Mononuclear cell (primary cell): ENCODE results near the gene ILKAP. TPM values are rescaled to one million over a fixed set of nuclear protein-coding genes. Genes with fewer than 3 reads are reported as not detected.

Experiments used
- H3K27me3 ChIP-seq: 2 replicates; pipeline ENCODE4 v1.6.0; 2011; ENCODE audit warnings: low read length, control low read depth; ENCODE audit not compliant: insufficient read depth
- H3K4me1 ChIP-seq: 2 replicates; pipeline ENCODE4 v1.5.1; 2011; ENCODE audit warnings: mild to moderate bottlenecking, low read length, control low read depth; ENCODE audit not compliant: insufficient read depth
- H3K4me3 ChIP-seq: 2 replicates; pipeline ENCODE4 v1.5.1; 2011; ENCODE audit warnings: mild to moderate bottlenecking, low read length, moderate library complexity
- H3K9me3 ChIP-seq: 2 replicates; pipeline ENCODE4 v1.5.1; 2011; ENCODE audit warnings: low read depth, mild to moderate bottlenecking, control low read depth, low read length
- total RNA-seq: library from RNA; depleted of rRNA; stranded (reverse); fragments of >200 nt; gene quantifications from one replicate; pipeline ENCODE4 v1.2.3, GENCODE V29; 2012

Gene ILKAP
- total RNA-seq, 1 donor = 66.5 TPM

DNA sequence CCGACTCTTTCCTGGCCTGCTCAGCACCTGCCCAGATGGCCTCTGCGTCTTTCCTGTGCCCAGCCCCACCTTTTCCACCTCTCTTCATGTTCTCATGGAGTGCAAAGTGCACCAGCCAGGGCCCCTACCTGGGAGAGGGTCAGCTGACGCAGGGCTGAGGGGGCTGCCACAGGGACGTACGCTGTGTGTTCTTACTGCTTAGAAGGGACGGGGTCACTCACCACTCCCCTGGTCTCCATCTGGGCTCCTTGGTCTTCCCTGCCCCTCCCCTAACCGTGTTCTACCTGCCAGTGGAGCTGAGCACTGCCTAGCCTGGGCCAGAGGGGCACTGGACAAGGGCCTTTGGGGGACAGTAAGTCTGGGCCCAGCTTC lies 36.2 kb downstream of the ILKAP start:
- Histone ChIP-seq H3K9me3 (no peaks in the 10 kb centered on the region), H3K4me1 (no peaks in the 10 kb centered on the region)

GRCh38 chr2:238166391-238167343 lies 36.8 kb downstream of the ILKAP start:
- no peaks in the 10 kb centered on the region for H3K9me3 ChIP-seq
- H3K27me3 ChIP-seq = peaks cover 3% of the 10 kb centered on the region
- no peaks in the 10 kb centered on the region for H3K4me1 ChIP-seq
- no peak overlapping the region for H3K4me3 ChIP-seq

More for the DNA sequence above, 36.2 kb downstream of the ILKAP start:
- no peak overlapping the region for H3K4me3 ChIP-seq
- H3K27me3 ChIP-seq = peaks cover 3% of the 10 kb centered on the region

DNA sequence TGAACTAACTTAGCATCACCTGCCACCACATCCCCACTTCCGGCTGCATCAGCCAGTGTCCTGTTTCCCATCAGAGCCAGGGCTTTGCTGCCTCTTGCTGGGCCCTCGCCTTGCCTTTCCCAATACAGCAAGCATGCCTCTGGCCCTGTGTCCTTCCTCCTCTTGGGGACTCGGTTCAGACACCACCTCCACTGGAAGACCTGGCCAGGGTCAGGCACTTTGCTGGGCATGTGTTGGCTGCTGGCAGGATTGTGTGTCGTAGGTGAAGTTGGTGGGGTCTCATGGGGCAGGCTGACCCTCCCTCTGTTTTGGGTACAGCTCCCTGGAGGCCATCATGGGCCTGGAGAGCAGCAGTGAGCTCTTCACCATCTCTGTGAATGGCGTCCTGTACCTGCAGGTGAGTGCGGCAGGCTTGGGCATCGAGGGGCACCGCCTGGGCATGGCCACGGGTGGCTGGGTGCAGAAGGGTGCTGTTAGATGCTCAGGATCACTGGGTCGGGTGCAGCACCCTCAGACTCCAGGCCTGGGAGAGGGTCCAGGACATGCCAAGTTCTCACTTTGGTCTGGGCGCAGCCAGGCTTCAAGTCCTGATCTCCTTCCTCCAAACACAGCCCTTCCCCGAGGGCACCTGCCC lies 38.1 kb downstream of the ILKAP start:
- Histone ChIP-seq H3K27me3 (peaks cover 4% of the 10 kb centered on the region), H3K9me3 (no peaks in the 10 kb centered on the region), H3K4me3 (no peak overlapping the region), H3K4me1 (peaks cover under 1% of the 10 kb centered on the region)

- Histone ChIP-seq H3K4me3 (no peak overlapping the region), H3K27me3 (peaks cover 9% of the 10 kb centered on the region)
These were observed 38.6 kb downstream of the ILKAP start for GRCh38 chr2:238164906-238165287.

GRCh38 chr2:238163481-238164198 lies 39.9 kb downstream of the ILKAP start:
- Histone ChIP-seq H3K4me3 (no peak overlapping the region), H3K27me3 (peaks cover 17% of the 10 kb centered on the region), H3K4me1 (peaks cover 14% of the 10 kb centered on the region), H3K9me3 (no peaks in the 10 kb centered on the region)

More at GRCh38 chr2:238164906-238165287, 38.6 kb downstream of the ILKAP start:
- H3K9me3 ChIP-seq = no peaks in the 10 kb centered on the region
- peaks cover 6% of the 10 kb centered on the region for H3K4me1 ChIP-seq

- peaks cover 17% of the 10 kb centered on the region for H3K27me3 ChIP-seq
- no peaks in the 10 kb centered on the region for H3K9me3 ChIP-seq
- H3K4me1 ChIP-seq = peaks cover 14% of the 10 kb centered on the region
- no peak overlapping the region for H3K4me3 ChIP-seq
These were observed 40.6 kb downstream of the ILKAP start for GRCh38 chr2:238162846-238163441.

GRCh38 chr2:238162251-238162845 lies 41.1 kb downstream of the ILKAP start:
- Histone ChIP-seq H3K4me1 (peaks cover 14% of the 10 kb centered on the region), H3K27me3 (peaks cover 17% of the 10 kb centered on the region), H3K4me3 (no peak overlapping the region), H3K9me3 (no peaks in the 10 kb centered on the region)

DNA sequence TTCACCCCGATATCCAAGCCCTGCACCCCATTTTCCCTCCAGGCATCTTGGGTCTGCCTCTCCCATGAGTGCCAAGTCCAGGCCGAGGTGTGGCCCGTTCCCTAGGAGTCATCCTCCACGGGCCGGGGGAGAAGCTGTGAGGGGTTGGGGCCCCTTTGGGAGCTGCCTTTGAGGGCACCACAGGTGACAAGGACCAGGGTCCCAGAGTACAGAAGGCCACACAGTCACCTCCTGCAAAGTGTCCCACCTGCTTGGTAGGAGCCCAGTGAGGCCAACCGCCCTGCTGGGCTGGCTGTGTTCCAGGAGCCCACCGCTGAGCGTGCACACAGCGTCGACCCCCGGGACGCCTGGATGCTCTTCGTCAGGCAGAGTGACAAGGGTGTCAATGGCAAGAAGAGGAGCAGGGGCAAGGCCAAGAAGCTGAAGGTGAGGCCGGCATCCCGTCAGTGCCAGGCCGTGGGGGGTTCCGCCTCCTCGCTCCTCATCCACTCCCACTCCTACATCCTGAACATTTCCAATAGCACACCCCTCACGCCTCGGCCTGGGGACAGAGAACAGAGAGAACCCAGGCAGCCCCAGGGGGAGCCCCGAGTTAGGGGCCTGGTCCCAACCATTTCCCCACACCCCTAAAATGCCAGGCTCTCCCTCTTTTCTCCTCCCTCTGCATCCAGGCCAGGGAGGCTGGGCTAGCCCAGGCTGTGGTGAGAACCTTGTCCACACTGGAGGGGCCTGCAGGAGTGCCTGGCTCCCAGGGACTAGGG lies 42.0 kb downstream of the ILKAP start:
- Histone ChIP-seq H3K4me1 (peaks cover 14% of the 10 kb centered on the region), H3K27me3 (peaks cover 17% of the 10 kb centered on the region), H3K4me3 (no peak overlapping the region), H3K9me3 (no peaks in the 10 kb centered on the region)

- Histone ChIP-seq H3K4me1 (peaks cover 14% of the 10 kb centered on the region), H3K27me3 (peaks cover 17% of the 10 kb centered on the region), H3K9me3 (no peaks in the 10 kb centered on the region), H3K4me3 (no peak overlapping the region)
These were observed 43.0 kb downstream of the ILKAP start for GRCh38 chr2:238160206-238161129.

DNA sequence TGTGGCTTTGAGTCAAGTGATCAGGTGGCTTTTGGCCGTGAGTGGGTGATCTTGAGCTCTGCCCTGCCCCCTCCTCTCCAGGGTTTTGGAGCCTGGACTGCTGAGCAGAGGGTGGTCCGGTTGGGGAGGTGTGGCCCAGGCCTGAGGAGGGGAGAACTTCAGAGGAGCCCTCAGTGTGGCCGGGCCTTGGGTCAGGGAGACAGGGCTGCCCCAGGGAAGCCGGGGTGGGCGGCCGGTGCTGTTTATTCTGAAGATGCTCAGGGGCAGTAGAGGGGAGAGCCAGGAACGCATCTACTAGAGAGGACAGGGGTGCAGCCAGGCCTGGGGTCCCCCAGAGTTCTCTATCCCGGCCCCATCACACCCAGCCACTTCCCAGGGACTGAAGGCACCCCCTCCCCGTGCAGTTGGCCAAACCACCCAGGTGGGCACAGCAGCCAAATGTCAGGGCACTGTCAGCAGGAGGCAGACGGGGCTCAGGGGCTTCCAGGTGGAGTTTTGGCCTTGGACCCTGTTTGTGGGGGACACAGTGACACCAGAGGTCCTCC lies 43.8 kb downstream of the ILKAP start:
- Histone ChIP-seq H3K27me3 (peaks cover 14% of the 10 kb centered on the region), H3K4me3 (no peak overlapping the region)

GRCh38 chr2:238159071-238159539 lies 44.4 kb downstream of the ILKAP start:
- no peaks in the 10 kb centered on the region for H3K9me3 ChIP-seq
- H3K27me3 ChIP-seq = peaks cover 14% of the 10 kb centered on the region
- peaks cover 14% of the 10 kb centered on the region for H3K4me1 ChIP-seq
- no peak overlapping the region for H3K4me3 ChIP-seq

More for the DNA sequence above, 43.8 kb downstream of the ILKAP start:
- Histone ChIP-seq H3K4me1 (peaks cover 14% of the 10 kb centered on the region), H3K9me3 (no peaks in the 10 kb centered on the region)

DNA sequence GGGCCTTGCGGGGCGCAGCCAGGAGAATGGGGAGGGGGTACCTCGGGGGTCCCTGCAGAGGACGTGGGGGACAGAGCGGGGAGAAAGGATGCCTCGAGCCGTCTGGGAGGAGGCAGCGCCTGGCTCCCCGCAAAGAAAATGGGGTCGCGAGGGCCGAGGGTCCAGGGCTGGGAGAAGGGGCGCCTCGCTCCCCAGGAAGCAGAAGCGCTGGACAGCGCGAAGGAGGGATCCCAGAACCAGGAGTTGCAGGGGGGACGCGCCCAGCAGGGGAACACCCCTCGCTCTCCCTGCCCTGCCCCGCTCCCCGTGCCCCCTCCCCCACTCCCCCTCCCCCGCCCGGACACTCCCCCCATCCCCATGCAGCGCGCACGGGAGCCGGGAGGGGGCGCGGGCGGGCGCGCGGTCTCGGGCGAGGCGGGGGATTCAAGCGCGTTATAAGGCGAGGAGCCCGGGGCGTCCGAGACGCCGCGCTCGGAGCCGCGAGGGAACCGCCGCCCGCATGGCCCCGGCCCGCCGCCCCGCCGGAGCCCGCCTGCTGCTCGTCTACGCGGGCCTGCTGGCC lies 44.9 kb downstream of the ILKAP start, which contains the start of gene ERFE:
ERFE (plus strand) TSS at position 462 of the 562 bp plus-strand sequence; CDS start at position 500, 38 bp downstream.
- no peak within 1 kb of the TSS for H3K4me3 ChIP-seq
- peaks cover 14% of the 10 kb centered on the region for H3K4me1 ChIP-seq
- H3K9me3 ChIP-seq = no peaks in the 10 kb centered on the region
- peaks cover 14% of the 10 kb centered on the region for H3K27me3 ChIP-seq
